ENCODE results near the gene PPP4C. TPM values are rescaled to one million over a fixed set of nuclear protein-coding genes. Genes with fewer than 3 reads are reported as not detected.

PPP4C gene
- total RNA-seq, 1 donor from 2014 or later = 311 TPM

GRCh38 chr16:30054959-30055553 is 20.7 kb upstream of the PPP4C start:
- no peak for DNase-seq (ENCODE audit: low read depth, low spot score)

GRCh38 chr16:30060346-30060745 is 15.4 kb upstream of the PPP4C start:
- no peak for DNase-seq (ENCODE audit: low read depth, low spot score)

GRCh38 chr16:30060836-30061554 is 14.8 kb upstream of the PPP4C start:
- DNase-seq (ENCODE audit: low read depth, low spot score) = no peak

- DNase-seq (ENCODE audit: low read depth, low spot score) = no peak
Observed at GRCh38 chr16:30063278-30063892, 12.4 kb upstream of the PPP4C start.

GRCh38 chr16:30063893-30064728 is 11.7 kb upstream of the PPP4C start:
- no peak for DNase-seq (ENCODE audit: low read depth, low spot score)

- DNase-seq (ENCODE audit: low read depth, low spot score) = no peak
Observed at GRCh38 chr16:30064729-30065101, 11.1 kb upstream of the PPP4C start.

- peak; percentile 95 for DNase-seq (ENCODE audit: low read depth, low spot score)
Observed at GRCh38 chr16:30065102-30065942, 10.5 kb upstream of the PPP4C start, which contains the start of gene ALDOA. TSS of gene ALDOA (plus strand) at chr16:30065760. CDS start at chr16:30066898, 1,138 bp downstream.

GRCh38 chr16:30065943-30066760 is 9.6 kb upstream of the PPP4C start:
- no peak for DNase-seq (ENCODE audit: low read depth, low spot score)

- no peak for DNase-seq (ENCODE audit: low read depth, low spot score)
Observed at GRCh38 chr16:30066761-30067583, 8.8 kb upstream of the PPP4C start.

- DNase-seq (ENCODE audit: low read depth, low spot score) = no peak
Observed at GRCh38 chr16:30067584-30067916, 8.2 kb upstream of the PPP4C start.

GRCh38 chr16:30068333-30068732 is 7.5 kb upstream of the PPP4C start:
- no peak for DNase-seq (ENCODE audit: low read depth, low spot score)

- no peak for DNase-seq (ENCODE audit: low read depth, low spot score)
Observed at GRCh38 chr16:30068750-30069610, 6.8 kb upstream of the PPP4C start.

GRCh38 chr16:30069611-30070462 is 6.0 kb upstream of the PPP4C start:
- no peak for DNase-seq (ENCODE audit: low read depth, low spot score)

- no peak for DNase-seq (ENCODE audit: low read depth, low spot score)
Observed at GRCh38 chr16:30070490-30070889, 5.3 kb upstream of the PPP4C start.

- DNase-seq (ENCODE audit: low read depth, low spot score) = no peak
Observed at GRCh38 chr16:30076276-30076791, 540 bp downstream of the PPP4C start.

GRCh38 chr16:30077656-30078055 is 1.9 kb downstream of the PPP4C start:
- DNase-seq (ENCODE audit: low read depth, low spot score) = no peak

GRCh38 chr16:30078744-30079143 is 3.0 kb downstream of the PPP4C start:
- DNase-seq (ENCODE audit: low read depth, low spot score) = no peak

All from pulmonary artery endothelial cell (primary cell).